ENCODE measurements around the gene CIDEB.

Gene CIDEB

DNA sequence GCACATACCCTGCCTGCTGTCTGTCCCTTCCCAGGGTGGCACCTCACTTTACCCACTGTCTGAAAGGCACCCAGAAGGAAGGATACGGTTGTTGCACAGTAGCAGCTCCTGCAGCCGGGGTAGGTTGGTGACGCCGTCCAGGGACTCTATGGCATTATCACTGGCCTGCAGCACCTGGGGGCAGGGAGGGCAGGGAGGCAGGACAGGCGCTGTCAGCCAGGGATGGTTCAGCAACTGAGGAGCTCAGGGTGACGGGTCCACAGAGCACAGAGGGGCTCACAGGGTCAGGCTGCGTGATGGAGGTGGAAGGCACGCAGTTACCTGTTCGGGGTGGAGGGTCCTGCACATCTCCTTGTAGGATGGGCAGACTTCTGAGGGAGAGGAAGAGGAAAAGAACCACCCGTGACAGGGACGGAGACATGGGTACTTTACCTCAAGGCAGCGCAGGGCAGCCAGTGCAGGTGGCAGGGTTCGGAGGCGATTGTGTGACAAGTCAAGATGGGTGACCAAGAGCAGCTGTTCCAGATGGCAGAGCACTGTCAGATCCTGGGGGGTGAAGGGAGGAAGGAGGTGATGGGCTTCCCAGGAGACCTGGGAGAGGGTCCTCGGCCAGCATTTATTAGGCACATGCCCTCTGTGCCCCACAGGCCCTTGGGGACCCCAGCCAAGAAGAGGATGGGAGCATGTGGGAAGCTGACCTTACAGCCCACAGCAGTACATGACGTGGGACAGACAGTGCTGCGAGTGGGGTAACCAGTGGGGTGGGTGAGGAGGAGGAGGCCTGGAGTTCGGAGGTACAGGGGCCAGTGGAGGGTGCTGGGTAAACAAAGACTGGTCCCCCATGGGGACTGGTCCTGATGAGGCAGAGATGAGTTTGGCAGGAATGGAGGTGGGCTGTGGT is 41.2 kb downstream of the CIDEB start:
- TF ChIP-seq GABPA (IDR thresholded peaks at IDR 0.05; ENCODE audit: low read depth) (no peak), SPI1 (IDR thresholded peaks at IDR 0.05; ENCODE audit: borderline replicate concordance, low read depth) (no peak), REST (IDR thresholded peaks at IDR 0.05; ENCODE audit: insufficient replicate concordance, low read depth) (no peak), CTCF (IDR thresholded peaks at IDR 0.05; ENCODE audit: insufficient read depth, low read length) (no peak), POLR2AphosphoS5 (IDR thresholded peaks at IDR 0.05; ENCODE audit: low read depth) (no peak)
- Histone ChIP-seq H3K27ac (replicated peaks) (no peak overlapping the region), H3K4me3 (replicated peaks; ENCODE audit: insufficient read depth, low read length) (no peak overlapping the region), H3K27me3 (ENCODE audit: insufficient read depth, poor library complexity, severe bottlenecking) (no peaks in the 10 kb centered on the region)
- no peak for DNase-seq (ENCODE audit: low read depth in 1 of 2, low spot score in 1 of 2)

GRCh38 chr14:24264298-24264697 is 43.5 kb downstream of the CIDEB start:
- H3K27me3 ChIP-seq (ENCODE audit: insufficient read depth, poor library complexity, severe bottlenecking) = no peaks in the 10 kb centered on the region
- no peak overlapping the region for H3K27ac ChIP-seq (replicated peaks)
- H3K4me3 ChIP-seq (replicated peaks; ENCODE audit: insufficient read depth, low read length) = no peak overlapping the region
- no peak for DNase-seq (ENCODE audit: low read depth in 1 of 2, low spot score in 1 of 2)
- TF ChIP-seq REST (IDR thresholded peaks at IDR 0.05; ENCODE audit: insufficient replicate concordance, low read depth) = no peak
- TF ChIP-seq SPI1 (IDR thresholded peaks at IDR 0.05; ENCODE audit: borderline replicate concordance, low read depth) = no peak
- no peak for TF ChIP-seq CTCF (IDR thresholded peaks at IDR 0.05; ENCODE audit: insufficient read depth, low read length)
- no peak for TF ChIP-seq GABPA (IDR thresholded peaks at IDR 0.05; ENCODE audit: low read depth)
- no peak for TF ChIP-seq POLR2AphosphoS5 (IDR thresholded peaks at IDR 0.05; ENCODE audit: low read depth)

- Histone ChIP-seq H3K4me3 (replicated peaks; ENCODE audit: insufficient read depth, low read length) (no peak overlapping the region), H3K27me3 (ENCODE audit: insufficient read depth, poor library complexity, severe bottlenecking) (no peaks in the 10 kb centered on the region), H3K27ac (replicated peaks) (no peak overlapping the region)
- TF ChIP-seq CTCF (IDR thresholded peaks at IDR 0.05; ENCODE audit: insufficient read depth, low read length) (no peak), GABPA (IDR thresholded peaks at IDR 0.05; ENCODE audit: low read depth) (no peak), SPI1 (IDR thresholded peaks at IDR 0.05; ENCODE audit: borderline replicate concordance, low read depth) (no peak), POLR2AphosphoS5 (IDR thresholded peaks at IDR 0.05; ENCODE audit: low read depth) (no peak), REST (IDR thresholded peaks at IDR 0.05; ENCODE audit: insufficient replicate concordance, low read depth) (no peak)
- no peak for DNase-seq (ENCODE audit: low read depth in 1 of 2, low spot score in 1 of 2)
These were observed 43.9 kb downstream of the CIDEB start for GRCh38 chr14:24263848-24264247.
